HG02885 (cell line): ENCODE results near the gene GBF1.

ENCODE experiments used
- ATAC-seq: cut with Tn5 transposase; IDR thresholded peaks from one replicate; pipeline ENCODE4 v1.9.1; 2021; ENCODE audit warnings: mild to moderate bottlenecking; ENCODE audit not compliant: unreplicated experiment, poor library complexity

Gene GBF1

DNA sequence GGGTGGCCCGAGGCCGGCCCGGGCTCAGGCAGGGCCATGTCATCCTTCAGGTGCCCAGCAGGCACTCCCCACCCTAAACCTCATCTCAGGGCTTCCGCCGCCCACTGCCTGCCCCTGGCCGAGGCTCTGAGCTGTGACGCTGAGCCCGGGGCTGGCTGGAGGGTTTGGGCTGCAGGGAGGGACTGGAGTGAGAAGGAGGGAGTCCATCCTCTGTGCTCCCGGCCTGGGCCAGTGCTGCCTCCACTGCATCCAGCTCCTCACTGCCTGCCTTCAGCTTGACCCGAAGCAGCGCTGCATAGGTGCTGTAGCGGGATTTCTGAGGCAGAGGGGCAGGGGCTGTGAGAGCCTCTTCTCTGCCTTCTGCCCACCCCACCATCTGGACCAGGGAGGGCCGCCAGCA is 157.8 kb downstream of the GBF1 start:
- ATAC-seq, result no peak

DNA sequence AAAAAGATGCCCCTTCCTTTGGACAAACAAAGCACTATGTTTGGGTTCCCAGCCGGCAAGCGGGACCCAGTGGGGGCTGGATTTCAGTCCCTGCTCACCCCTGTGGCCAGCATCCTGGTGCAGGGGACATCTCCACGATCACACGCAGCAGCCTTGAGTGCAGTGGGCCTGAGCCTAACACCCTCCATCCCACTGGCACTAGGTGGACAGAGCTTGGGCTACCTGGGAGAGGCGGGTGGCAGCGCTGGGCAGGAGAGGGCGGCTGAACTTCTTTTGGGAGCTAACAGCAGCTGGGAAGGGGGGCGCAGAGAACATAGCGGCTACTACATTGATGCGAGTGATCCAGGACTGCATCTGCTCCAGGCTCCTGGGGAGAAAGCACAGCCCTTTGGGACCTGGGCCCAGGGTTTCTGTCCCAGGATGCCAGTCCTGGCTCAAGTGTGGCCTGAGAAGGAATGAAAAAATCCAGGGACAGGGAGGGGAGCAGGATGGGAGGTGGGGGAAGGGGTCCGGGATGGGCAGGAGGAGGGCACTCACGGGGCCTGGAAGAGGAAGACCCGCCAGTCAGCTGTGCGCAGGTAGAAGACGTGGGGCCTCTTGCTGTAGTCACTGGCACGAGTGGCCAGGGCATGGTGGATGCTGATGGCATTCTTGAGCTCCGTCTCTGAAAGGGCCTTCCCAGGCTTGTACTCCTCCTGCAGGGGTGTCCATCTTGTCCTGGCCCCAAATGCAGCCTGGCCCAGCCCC is 159.2 kb downstream of the GBF1 start:
- no peak for ATAC-seq

GRCh38 chr10:102405108-102405571 is 159.8 kb downstream of the GBF1 start:
- ATAC-seq, result no peak

DNA sequence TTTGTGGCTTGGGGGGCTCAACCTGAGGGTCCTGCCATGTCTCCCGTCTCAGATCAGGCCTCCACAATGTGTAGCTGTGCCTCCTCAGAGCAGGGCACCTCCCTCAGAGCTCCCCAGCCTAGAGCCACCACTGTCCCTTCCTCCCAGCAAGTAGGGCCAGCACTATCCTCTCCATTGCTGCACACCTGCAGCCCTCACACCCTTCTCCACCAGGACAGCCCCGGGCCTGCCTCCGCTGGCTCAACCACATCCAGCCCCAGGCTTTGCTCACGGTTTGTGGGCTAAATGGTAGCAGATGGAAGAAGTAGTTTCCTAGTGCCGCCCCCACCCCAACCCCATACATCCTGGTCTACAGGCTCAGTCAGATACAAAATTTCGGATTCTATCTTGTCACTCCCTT is 160.3 kb downstream of the GBF1 start:
- no peak for ATAC-seq

DNA sequence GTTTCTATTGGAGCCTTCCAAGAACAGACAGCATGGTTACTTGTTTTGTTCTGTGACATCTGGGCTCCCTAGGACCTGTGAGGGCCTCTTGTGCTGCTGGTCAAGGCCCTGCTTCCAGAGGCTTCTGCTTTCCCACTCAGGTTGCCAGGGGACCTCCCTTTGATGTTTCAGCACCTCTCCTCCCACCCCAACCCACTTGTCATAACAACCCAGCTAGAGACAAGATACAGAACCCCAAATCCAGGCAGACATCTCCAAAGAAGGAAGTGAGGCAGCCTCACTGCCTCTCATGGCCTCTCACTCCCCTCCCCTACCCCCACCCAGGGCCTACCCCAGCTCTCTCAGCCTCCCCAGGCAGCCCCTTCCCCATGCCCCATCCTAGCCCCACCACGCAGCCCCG is 161.5 kb downstream of the GBF1 start:
- no peak for ATAC-seq

GRCh38 chr10:102407425-102408130 is 162.2 kb downstream of the GBF1 start:
- no peak for ATAC-seq

DNA sequence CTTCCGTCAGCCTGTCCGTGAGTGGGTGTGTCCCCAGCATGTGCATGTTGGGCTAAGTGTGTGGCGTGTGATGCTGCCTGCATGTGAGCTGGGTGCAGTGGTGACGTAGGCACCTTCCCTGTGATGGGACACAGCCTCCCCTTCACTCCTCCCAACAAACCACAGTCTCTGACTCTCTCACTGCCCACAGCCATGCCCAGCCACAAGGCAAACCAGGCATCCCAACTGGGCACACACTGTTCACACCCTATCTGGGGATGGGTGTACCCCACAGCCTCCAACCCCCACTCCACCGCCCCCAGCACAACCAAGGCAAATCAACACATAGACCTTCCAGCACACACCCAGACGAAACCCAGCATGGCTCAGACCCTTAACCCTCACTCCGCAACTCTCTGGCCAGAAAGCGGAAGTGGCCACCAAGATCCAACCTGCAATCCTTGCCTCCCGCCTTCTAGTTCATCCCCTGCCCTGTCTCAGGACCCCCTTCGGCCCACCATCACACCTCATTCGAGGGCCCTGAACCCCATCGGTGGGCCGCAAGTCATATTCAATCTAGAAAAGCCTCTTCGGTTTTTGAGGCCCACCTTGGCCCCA is 162.9 kb downstream of the GBF1 start:
- ATAC-seq, result no peak

- ATAC-seq, result no peak
These were observed 163.6 kb downstream of the GBF1 start for GRCh38 chr10:102408728-102409603.

DNA sequence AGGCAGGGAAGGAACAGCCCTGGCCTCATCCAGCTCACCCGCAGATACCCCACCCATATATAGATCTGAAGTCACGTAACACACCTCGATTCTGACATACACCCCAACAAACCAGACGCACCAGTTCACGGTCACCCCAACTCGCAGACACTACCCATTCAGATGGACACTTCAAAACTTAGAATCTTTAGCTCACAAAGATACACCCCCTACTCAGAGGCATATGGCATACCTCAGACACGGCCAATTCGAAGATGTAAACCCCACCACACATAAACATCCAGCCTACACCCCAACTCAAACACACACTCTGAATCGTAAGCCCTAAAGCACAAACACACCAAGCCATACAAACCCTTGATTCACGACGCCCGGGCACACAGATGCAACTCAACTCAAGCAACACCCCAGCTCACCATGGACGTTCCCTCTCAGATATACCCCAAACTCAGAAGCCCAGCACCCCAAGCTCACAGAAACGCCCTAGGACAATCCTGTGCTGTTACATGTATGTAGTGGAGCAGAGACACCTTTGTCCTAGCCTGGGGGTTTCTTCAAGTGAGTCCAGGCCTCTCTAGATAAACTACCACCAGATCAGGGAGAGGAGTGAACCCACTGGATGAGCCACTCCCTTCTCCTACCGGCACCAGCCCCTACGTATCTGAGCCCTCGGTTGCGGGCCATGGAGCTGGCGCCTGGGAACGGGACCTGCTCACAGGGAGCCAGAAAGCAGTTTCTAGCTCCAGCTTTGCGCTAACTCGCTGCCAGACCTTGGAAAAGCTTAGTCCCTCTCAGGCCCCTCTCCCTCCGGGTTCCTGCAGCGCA is 164.5 kb downstream of the GBF1 start:
- no peak for ATAC-seq

DNA sequence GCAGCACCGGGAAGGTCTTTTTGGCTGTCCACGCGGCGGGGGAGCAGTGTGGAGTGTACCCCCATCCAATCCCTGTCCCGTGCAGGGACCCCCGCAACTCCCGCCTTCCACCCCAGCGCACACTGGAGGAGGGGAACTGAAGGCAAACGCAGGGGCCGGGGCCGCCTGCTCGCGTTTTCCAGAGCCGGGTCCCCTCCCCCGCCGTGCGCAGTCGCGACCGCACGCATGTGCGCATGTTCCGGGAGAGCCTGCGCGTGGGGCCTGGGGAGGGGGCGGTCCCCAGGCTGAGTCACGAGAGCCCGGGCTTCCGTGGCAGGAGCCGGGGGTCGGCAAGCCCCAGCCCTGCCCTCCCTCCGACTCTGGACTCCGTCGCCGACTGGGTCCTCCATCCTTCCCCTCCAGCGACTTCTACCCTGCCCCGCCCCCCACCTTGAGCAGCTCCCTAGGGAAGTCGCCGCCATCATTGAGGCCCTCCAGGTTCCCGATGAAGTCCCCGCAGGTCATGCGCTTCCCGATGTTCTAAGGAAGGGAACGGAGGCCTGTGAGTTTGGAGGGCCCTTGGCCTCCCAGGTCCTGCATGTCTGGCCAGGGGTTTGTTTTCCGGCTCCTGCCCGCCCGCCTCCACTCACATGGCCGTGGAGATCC is 165.2 kb downstream of the GBF1 start:
- ATAC-seq, result no peak

- no peak for ATAC-seq
These were observed 166.3 kb downstream of the GBF1 start for GRCh38 chr10:102411341-102412255.

- no peak for ATAC-seq
These were observed 167.0 kb downstream of the GBF1 start for GRCh38 chr10:102412293-102412692.

- no peak for ATAC-seq
These were observed 167.8 kb downstream of the GBF1 start for GRCh38 chr10:102413053-102413705.

DNA sequence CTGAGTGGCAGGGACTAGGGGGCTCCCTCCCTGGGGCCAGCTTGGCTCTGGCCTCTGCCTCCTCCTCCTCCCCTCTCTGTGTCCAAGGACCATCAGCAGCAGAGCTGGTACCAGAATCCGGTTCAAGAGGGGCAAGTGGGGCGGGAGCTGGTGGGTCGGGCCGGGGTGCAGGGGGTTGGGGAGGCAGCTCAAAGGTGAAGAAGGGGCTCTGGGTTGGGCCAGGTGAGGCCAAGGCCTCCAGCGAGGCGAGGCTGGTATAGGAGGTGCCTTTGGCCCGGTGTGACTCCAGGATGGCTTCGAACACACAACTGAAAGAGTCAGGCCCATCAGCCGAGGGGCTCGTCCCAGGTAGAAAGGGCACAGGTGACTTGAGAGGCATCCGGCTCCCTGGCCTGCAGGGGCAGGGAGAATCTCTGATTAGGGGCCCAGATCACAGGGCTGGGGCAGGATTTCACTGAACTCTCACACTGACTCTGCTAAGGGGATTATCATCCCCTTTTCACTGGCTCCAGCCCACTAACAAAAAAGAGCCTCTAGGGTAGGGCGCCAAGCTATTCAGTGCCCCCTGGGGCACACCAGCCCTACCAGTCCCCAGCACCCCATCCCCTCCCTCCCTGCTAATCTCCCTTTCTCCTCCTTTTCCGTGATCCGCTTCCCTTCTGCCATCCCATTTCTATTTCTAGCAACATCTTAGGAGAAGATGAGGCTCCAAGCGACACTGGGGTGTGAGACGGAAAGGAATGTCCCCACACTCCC is 168.7 kb downstream of the GBF1 start:
- no peak for ATAC-seq

- ATAC-seq, result no peak
These were observed 169.4 kb downstream of the GBF1 start for GRCh38 chr10:102414749-102415148.

GRCh38 chr10:102416283-102416682 is 171.0 kb downstream of the GBF1 start:
- no peak for ATAC-seq

GRCh38 chr10:102416695-102417094 is 171.4 kb downstream of the GBF1 start:
- no peak for ATAC-seq
